Lung microvascular endothelial cell (primary cell): Measurements from ENCODE around the gene ASTL. TPM values are rescaled to one million over a fixed set of nuclear protein-coding genes. Genes with fewer than 3 reads are reported as not detected.

Experiments
- DNase-seq, 2 donors: peaks; one replicate each; pipeline versions ENCODE4 v3.0.0 to v3.0.0-alpha.2; 2010; ENCODE audit warnings: low read depth in 2 of 2
- total RNA-seq: library from RNA; depleted of rRNA; stranded (reverse); fragments of >200 nt; gene quantifications from 2 replicates; pipeline ENCODE4 v1.2.1, GENCODE V29; 2014

The ASTL gene
- total RNA-seq, 1 donor from 2014 or later: not detected

DNA sequence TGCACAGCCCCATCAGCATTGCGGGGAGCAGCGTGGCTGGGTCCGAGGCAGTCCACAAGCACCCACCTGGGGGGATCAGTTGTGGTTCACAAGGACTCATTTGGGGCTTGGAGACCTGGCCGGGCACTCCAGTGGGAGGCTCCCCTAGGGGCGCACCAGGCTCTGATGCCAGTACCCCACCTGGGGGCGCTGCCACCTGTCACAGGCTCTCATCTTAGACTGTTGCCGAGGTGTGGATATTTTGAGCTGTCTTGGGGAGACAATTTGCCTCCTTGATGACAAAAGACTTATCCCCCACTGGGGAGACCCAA lies 25.0 kb downstream of the ASTL start:
- no peak for DNase-seq

DNA sequence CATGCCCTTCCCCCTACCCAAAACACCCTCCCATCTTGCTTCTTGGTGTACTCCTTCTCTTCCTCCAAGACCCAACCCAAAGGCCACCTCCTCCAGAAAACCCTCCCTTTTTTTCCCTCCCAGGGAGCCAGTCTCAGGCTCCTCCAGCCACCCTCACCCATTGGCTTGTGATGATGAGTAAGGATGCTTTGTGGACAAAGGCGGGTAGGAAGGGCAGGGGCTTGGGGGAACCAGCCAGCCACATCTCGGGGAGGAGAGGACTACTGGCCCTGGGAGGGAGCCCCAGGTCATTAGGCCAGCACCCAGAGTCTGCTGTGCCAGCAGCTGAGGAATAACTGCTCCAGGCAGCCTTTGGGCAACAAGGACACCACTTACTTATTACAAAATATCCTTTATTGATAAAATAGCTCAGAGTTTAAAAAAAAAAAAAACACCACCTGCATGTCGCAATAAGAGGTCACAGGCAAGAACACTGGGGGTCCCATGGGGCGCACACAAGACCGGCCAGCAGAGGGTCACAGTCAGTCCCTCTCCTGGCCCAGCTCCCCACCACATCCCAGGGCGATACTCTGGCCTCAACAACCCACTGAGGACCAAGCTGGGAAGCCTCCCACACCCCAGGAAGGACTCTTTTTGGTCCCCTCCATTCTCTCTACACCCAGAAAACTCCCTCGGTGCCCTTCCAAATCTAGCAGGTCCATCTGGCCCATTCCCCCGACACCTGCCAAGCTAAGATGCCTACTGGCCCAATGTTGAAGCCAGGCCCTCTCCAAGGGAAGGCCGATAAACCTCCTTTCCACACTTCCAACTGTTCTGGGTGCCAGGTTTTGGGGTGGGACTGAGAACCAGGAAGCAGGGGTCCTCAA lies 25.6 kb downstream of the ASTL start:
- DNase-seq: no peak

GRCh38 chr2:96111823-96112500 lies 26.3 kb downstream of the ASTL start:
- DNase-seq: no peak

- DNase-seq: no peak
Measured at GRCh38 chr2:96111257-96111640, 27.1 kb downstream of the ASTL start.

DNA sequence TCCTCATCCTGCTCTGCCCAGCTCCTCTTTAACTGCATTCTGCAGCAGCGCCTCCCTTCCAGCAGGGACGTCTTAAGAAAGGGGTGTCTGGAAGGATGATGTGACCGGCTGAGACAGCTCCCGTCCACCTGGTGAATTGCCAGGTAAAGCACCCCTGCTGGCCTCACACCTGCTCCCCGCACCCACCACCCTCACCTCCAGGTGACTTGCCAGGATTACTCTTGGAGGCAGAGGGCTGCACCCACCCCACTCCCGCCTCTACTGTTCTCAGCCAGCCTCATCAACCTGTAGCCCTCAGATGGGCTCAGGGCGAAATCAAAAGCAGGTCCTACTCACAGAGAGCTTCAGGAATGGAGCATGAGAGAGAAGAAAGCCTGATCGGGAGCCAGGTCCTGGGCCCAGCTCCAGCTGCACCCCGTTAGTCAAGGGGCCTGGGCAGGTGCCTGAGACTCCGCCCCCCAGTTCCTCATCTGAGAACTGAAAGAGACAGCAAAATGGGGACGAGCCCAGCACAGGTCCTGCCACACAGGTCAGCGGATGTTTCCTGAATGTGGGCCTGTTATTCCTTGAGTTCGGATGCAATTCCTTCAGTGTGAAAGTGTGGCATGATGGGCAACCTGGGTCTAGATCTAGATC lies 27.6 kb downstream of the ASTL start:
- DNase-seq: no peak

GRCh38 chr2:96109931-96110511 lies 28.3 kb downstream of the ASTL start:
- no peak for DNase-seq

- no peak for DNase-seq
Measured at GRCh38 chr2:96109361-96109680, 29.0 kb downstream of the ASTL start.

- DNase-seq: no peak
Measured at GRCh38 chr2:96108541-96109360, 29.6 kb downstream of the ASTL start.

DNA sequence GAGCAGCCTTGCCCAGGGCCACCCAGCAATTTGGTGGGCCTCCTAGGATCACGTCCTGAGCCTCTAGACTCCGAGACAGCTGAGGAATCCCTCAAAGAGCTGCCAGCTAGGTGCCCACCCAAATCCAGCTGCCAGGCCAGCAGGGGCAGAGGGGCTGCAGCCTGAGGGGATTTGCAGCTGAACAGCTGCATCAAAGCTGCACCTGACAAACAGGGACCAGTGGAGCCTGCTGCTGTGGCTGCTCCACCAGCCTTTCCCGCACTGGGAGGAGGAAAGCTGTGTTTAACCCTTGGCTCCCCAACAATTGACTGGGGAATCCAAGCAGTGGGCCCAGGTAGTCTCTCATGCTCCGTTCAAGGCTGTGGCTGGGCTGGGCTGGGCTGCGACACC lies 30.2 kb downstream of the ASTL start:
- DNase-seq: no peak

DNA sequence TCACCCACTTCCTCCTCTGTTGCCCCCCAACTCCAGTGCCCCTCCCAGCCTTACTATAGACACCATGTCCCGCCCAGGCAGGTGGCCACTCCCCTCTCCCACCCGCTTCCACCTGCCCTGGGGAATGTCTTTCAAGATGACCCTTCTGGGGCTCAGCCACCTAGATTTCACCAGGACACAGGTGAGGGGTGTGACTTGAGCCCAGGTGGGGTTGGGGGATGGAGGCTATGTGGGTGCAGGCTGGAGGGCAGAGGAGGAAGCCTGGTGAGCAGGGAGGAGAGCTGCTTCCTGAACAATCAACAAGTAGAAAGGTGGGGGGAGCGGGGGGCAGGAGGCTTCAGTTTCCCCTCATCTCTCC lies 30.6 kb downstream of the ASTL start:
- no peak for DNase-seq

- no peak for DNase-seq
Measured at GRCh38 chr2:96106991-96107707, 31.2 kb downstream of the ASTL start.

- DNase-seq: no peak
Measured at GRCh38 chr2:96105994-96106715, 32.1 kb downstream of the ASTL start.

DNA sequence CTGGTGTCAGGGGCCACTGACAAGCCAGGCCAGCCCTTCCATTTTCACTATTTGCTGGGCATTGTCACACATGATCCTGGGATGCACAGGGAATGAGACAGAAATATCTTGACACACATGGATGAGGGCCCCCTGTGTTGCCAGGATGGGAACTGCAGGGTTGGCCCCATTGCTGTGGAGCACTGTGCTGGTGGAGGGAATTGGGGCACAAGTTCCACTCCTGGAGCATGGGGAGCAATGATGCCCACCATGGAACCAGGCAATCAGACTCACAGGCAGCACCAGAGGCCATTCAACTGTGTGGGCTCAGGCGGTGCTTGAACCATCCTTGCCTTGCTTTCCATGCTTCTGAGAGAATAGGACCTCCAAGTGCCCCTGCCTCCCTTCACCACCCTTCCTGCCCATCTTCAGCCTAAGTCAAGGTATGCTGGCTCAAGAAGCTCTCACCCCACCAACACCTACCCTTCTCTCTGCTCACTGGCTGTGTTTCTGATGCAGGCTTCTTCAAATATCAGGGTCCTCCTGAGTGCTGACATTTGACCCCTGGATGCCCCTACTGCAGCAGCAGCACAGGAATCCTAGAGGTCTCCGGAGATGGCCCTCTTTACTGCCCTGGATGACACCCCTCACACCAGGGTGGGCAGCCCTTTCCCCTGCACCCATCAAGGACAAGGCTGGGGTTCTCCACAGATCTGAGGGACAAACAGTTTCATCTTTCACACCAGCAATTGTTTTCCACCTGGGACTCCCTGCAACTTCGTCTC lies 33.0 kb downstream of the ASTL start:
- DNase-seq: no peak

DNA sequence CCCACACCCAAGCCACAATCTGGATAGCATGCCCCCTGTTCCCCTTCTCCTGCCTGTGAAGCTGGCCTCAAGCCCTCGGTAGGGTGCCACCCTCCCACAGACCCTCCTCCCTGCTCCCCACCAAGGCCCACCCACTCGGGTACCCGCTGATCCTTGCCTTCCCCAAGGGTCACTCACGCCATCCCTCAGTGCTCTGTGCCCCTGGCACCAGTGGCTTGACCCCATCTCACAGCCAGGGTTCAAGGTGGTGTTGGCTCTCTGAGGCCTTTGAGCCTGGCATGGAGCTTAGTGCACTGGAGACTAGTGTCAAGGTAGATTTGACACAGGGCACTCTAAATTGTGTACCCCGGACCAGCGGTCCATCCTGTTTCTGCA lies 33.8 kb downstream of the ASTL start:
- DNase-seq: no peak

- no peak for DNase-seq
Measured at GRCh38 chr2:96103761-96104486, 34.4 kb downstream of the ASTL start.

GRCh38 chr2:96103187-96103601 lies 35.1 kb downstream of the ASTL start:
- no peak for DNase-seq

GRCh38 chr2:96102596-96103186 lies 35.6 kb downstream of the ASTL start:
- DNase-seq: no peak

DNA sequence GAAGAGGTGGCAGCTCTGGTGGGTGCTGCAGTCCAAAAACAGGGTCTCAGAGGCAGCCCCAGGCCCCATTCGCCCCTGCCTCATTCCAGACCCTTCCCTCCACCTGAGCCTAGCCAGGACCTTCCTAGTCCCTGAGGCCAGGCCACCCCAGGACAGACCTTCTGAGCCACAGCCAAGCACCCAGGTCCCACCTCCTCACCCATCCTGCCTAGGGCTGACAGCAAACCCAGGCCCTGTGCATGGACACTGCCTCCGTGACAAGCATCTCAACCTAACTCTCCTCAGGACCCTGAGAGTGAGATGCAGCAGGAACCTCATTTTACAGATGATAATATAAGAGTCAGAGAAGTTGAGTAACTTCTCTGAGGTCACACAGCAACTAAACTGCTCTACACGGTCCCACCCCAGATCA lies 37.4 kb downstream of the ASTL start:
- DNase-seq: no peak
